GM12878 (cell line): ENCODE data around the gene PLA2G2C. TPM values are rescaled to one million over a fixed set of nuclear protein-coding genes. Genes with fewer than 3 reads are reported as not detected.

Experiments
- BCL11A ChIP-seq: IDR thresholded peaks from 2 replicates; pipeline ENCODE4 v1.6.1; 2011; ENCODE audit warnings: low read depth, low read length
- DPF2 ChIP-seq: fragments of 450-650 bp; IDR thresholded peaks from 2 replicates; pipeline ENCODE4 v1.6.1; 2017; ENCODE audit warnings: mild to moderate bottlenecking
- EZH2 ChIP-seq: IDR thresholded peaks from 2 replicates; pipeline ENCODE4 v1.6.1; 2012; ENCODE audit warnings: low read depth, mild to moderate bottlenecking, control low read depth, inconsistent platforms, low read length, borderline replicate concordance; ENCODE audit not compliant: control insufficient read depth
- FOXK2 ChIP-seq: fragments of 450-650 bp; IDR thresholded peaks from 2 replicates; pipeline ENCODE4 v1.6.1; 2017; ENCODE audit warnings: mild to moderate bottlenecking, moderate library complexity
- MAX ChIP-seq: IDR thresholded peaks from 2 replicates; pipeline ENCODE4 v1.6.1; 2012; ENCODE audit warnings: low read depth, low read length, improper control_type of control experiment
- NKRF ChIP-seq: fragments of 450-650 bp; conservative IDR thresholded peaks from 2 replicates; pipeline ENCODE4 v1.6.1; 2017; ENCODE audit warnings: mild to moderate bottlenecking, moderate library complexity
- NRF1 ChIP-seq: conservative IDR thresholded peaks from 2 replicates; pipeline ENCODE4 v1.6.1; 2011; ENCODE audit warnings: mild to moderate bottlenecking, low read depth, low read length, improper control_type of control experiment
- PKNOX1 ChIP-seq: fragments of 450-650 bp; IDR thresholded peaks from 2 replicates; pipeline ENCODE4 v1.6.1; 2016; ENCODE audit warnings: mild to moderate bottlenecking
- YBX1 ChIP-seq: fragments of 450-650 bp; IDR thresholded peaks from 2 replicates; pipeline ENCODE4 v1.6.1; 2016; ENCODE audit warnings: antibody characterized with exemption
- ZNF622 ChIP-seq: fragments of 450-650 bp; IDR thresholded peaks from 2 replicates; pipeline ENCODE4 v1.6.1; 2017; ENCODE audit warnings: mild to moderate bottlenecking, inconsistent platforms
- polyA plus RNA-seq, 11 experiments: library from polyadenylated mRNA; depleted of rRNA in 4 of 11; unstranded in 6 of 11; stranded (reverse) in 5 of 11; fragments of >200 nt; fragmentation: Nextera tagmentation in 4 of 11; fragmentation: Illumina TruSeq in 1 of 11; extraction: Ambion mirVana in 4 of 11; extraction: Trizol in 1 of 11; gene quantifications; 1 replicate in 1 of 11; 2 replicates in 10 of 11; pipeline versions ENCODE4 v1.2.1 to v1.2.3, GENCODE V29; 2011 to 2016; ENCODE audit warnings: inconsistent platforms in 2 of 11, missing spikeins in 2 of 11, low read depth in 1 of 11
- total RNA-seq, 4 experiments: library from RNA; depleted of rRNA in 3 of 4; stranded (reverse); fragments of >200 nt in 3 of 4; fragmentation: Illumina TruSeq in 1 of 4; extraction: Trizol in 1 of 4; gene quantifications; 2 replicates each; pipeline versions ENCODE4 v1.2.1 to v1.2.3, GENCODE V29; 2013 to 2021
- TF ChIP-seq, protein P1 (sequence below): fragments of 450-650 bp; IDR thresholded peaks from 2 replicates; pipeline ENCODE4 v1.6.1; 2016; ENCODE audit warnings: mild to moderate bottlenecking

The PLA2G2C gene
- total and polyA plus RNA-seq, 10 of the 15 experiments (the other 5 are each of a cell fraction or from before 2014, with no cell fraction given), result 0.05 TPM; not detected in 9

- TF ChIP-seq EZH2, result no peak
- TF ChIP-seq, protein P1, sequence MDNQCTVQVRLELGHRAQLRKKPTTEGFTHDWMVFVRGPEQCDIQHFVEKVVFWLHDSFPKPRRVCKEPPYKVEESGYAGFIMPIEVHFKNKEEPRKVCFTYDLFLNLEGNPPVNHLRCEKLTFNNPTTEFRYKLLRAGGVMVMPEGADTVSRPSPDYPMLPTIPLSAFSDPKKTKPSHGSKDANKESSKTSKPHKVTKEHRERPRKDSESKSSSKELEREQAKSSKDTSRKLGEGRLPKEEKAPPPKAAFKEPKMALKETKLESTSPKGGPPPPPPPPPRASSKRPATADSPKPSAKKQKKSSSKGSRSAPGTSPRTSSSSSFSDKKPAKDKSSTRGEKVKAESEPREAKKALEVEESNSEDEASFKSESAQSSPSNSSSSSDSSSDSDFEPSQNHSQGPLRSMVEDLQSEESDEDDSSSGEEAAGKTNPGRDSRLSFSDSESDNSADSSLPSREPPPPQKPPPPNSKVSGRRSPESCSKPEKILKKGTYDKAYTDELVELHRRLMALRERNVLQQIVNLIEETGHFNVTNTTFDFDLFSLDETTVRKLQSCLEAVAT, result no peak
- no peak for TF ChIP-seq BCL11A
- no peak for TF ChIP-seq DPF2
- no peak for TF ChIP-seq FOXK2
- TF ChIP-seq NRF1, result no peak
- no peak for TF ChIP-seq PKNOX1
- TF ChIP-seq ZNF622, result no peak
- no peak for TF ChIP-seq NKRF
- no peak for TF ChIP-seq MAX
- no peak for TF ChIP-seq YBX1
Observed at GRCh38 chr1:20192871-20193411, 6.6 kb upstream of the PLA2G2C start (continued).
